NCI-H345 (cell line): Measurements from ENCODE around the gene COL9A1.

ENCODE experiments used
- DNase-seq: peaks from one replicate; lab custom pipeline; 2025; lab: John Stamatoyannopoulos, UW

COL9A1 gene

DNA sequence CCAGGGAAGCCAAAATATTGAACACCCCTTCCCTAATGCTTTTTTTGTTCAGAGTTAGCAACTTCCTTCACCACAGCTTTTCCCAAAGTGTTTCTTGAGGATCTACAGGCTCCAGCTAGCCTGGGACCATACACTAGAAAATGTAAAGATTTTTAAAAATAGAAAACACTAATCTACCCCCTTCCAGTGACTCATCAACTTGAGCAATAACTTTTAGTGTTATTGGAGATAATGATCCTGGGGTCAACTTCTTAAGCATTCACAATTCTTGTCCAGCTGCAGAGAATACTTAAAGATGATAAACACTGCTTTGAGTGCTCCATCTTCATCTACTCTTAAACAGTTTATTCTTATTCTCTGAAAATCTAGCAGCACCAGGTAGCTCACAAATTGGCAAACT is 131.6 kb downstream of the COL9A1 start:
- DNase-seq, result no peak

DNA sequence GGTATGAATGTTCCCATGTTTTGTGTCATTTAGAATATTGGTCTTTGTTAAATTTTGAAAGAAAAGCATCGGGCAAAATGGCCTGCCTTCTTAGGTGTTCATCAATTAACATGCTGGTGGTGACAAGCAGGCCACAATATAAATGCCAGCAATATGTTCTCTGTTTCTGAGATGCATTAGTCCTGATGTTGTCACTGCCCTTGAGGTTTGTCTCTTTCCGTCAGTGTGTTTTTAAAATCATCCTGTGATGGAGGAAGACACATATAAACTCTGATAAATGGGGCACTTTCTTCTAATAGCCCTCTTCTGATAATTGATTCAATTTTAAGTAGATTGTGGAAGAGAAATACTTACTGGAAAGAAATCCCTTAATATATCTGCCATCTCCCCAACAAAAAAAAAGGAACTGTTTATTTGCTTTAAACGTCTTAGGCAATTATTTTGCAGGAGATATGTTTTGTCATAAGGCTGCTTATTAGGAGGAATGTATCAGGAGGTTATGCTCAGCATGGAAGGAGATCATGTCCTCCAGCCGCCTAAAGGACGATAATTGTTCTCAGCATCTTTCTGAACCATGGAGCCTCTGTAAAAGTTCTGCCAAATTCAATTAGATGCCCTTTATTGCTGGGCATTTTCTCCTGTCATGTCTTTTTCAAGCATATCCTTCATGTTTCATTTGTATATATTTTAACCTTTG is 134.1 kb downstream of the COL9A1 start:
- DNase-seq, result no peak
